Aorta (tissue), 5 donors: Measurements from ENCODE around the gene ARPP21. TPM values are rescaled to one million over a fixed set of nuclear protein-coding genes. Genes with fewer than 3 reads are reported as not detected.
"Not testable (repeated sequence)": the region's sequence is repeated elsewhere in the genome, so short reads cannot be mapped to it uniquely, and the experiment has no call there.

ENCODE experiments used
- ATAC-seq: fragments of 200-7000 bp; cut with Tn5 transposase; one replicate; pipeline ENCODE4 v1.9.1; 2022; ENCODE audit warnings: moderate library complexity; ENCODE audit not compliant: low FRiP score
- DNase-seq, 2 donors: peaks; one replicate each; pipeline ENCODE4 v3.0.0-alpha.2; 2020
- H3K27ac ChIP-seq, 2 donors: one replicate each; pipeline ENCODE4 v1.5.1; 2013; ENCODE audit warnings: low read length in 2 of 2, mild to moderate bottlenecking in 2 of 2, moderate library complexity in 2 of 2, control low read depth in 1 of 2, inconsistent platforms in 1 of 2, low read depth in 1 of 2
- H3K27me3 ChIP-seq, 2 donors: one replicate each; pipeline ENCODE4 v1.6.1; 2013; ENCODE audit warnings: control low read depth in 1 of 2, low read length in 1 of 2, mild to moderate bottlenecking in 1 of 2, moderate library complexity in 1 of 2; ENCODE audit not compliant: insufficient read depth in 2 of 2, control insufficient read depth in 1 of 2
- H3K36me3 ChIP-seq, 2 donors: one replicate each; pipeline ENCODE4 v1.6.1; 2013; ENCODE audit warnings: control low read depth in 1 of 2, low read length in 1 of 2, mild to moderate bottlenecking in 1 of 2; ENCODE audit not compliant: insufficient read depth in 2 of 2, control insufficient read depth in 1 of 2
- H3K4me1 ChIP-seq, 2 donors: one replicate each; pipeline ENCODE4 v1.6.1; 2013; ENCODE audit warnings: low read length in 2 of 2, control low read depth in 1 of 2, mild to moderate bottlenecking in 1 of 2, moderate library complexity in 1 of 2; ENCODE audit not compliant: insufficient read depth in 2 of 2, control insufficient read depth in 1 of 2
- H3K4me3 ChIP-seq, 2 donors: one replicate each; pipeline ENCODE4 v1.5.1; 2013; ENCODE audit warnings: low read length in 2 of 2, control low read depth in 1 of 2, mild to moderate bottlenecking in 1 of 2
- H3K9me3 ChIP-seq: one replicate; pipeline ENCODE4 v1.6.1; 2013; ENCODE audit warnings: mild to moderate bottlenecking, low read length; ENCODE audit not compliant: control insufficient read depth
- WGBS, 2 donors: extraction: QIAGEN DNeasy Blood & Tissue Kit; methylation state at CpG; one replicate each; pipeline ENCODE4 v1.1.7; 2013; 5-methylcytosine and 5-hydroxymethylcytosine counted together
- intact Hi-C, 2 donors: fragments of 100-400 bp; cut with DNase I; formaldehyde crosslinking; loops; one replicate each; pipeline versions ENCODE4 v1.14.2 to v1.15.0; 2022
- polyA plus RNA-seq, 2 donors: library from polyadenylated mRNA; stranded (reverse); fragments of 200-250 nt; gene quantifications; one replicate each; pipeline ENCODE4 v1.2.3, GENCODE V29; 2013
- total RNA-seq, 2 donors: library from RNA; stranded (reverse); fragmentation: NEBNext Ultra II Directional; extraction: Animal tissue kit (Norgen Biotek cat#: 25700); gene quantifications; one replicate each; pipeline ENCODE4 v1.2.1, GENCODE V29; 2021
- donor health status: healthy with polysubstance abuse.
- donor health status: Bipolar disorder and iron deficiency.
- donor health status: DM: no; HTN: no; CAD: no.
- donor health status: DM: no; HTN: no; CAD: no.
- donor health status: DM: yes; HTN: yes; CAD: no.

Gene ARPP21
- total and polyA plus RNA-seq, 4 donors: 1.8 to 9.5 (median 4.9) TPM

GRCh38 chr3:35616346-35616745 is 23.0 kb upstream of the ARPP21 start:
- intact Hi-C loops: no loop called here
- H3K4me3 ChIP-seq: no peak overlapping the region
- H3K27me3 ChIP-seq: no peaks in the 10 kb centered on the region
- no peak for ATAC-seq
- no peaks in the 10 kb centered on the region for H3K9me3 ChIP-seq
- no peak for DNase-seq
- no peaks in the 10 kb centered on the region for H3K36me3 ChIP-seq
- no peak overlapping the region for H3K27ac ChIP-seq
- H3K4me1 ChIP-seq: no peaks in the 10 kb centered on the region
- 58 to 60% methylated on average over 3 of the region's 3 CpGs for WGBS, 2 donors

- Histone ChIP-seq H3K4me3 (no peak overlapping the region), H3K27me3 (no peaks in the 10 kb centered on the region), H3K27ac (no peak overlapping the region), H3K9me3 (no peaks in the 10 kb centered on the region), H3K36me3 (no peaks in the 10 kb centered on the region), H3K4me1 (no peaks in the 10 kb centered on the region)
- ATAC-seq: no peak
- WGBS, 2 donors: 89 to 95% methylated on average over 1 of the region's 1 CpG
- DNase-seq: no peak
- intact Hi-C loops: no loop called here
Observed at GRCh38 chr3:35617370-35617769, 22.0 kb upstream of the ARPP21 start.

GRCh38 chr3:35620238-35620637 is 19.1 kb upstream of the ARPP21 start:
- H3K27ac ChIP-seq, DNase-seq, H3K36me3 ChIP-seq, H3K4me3 ChIP-seq, H3K4me1 ChIP-seq, ATAC-seq, intact Hi-C loops, H3K27me3 ChIP-seq, H3K9me3 ChIP-seq: not testable (repeated sequence)
- WGBS, 2 donors: 92 to 94% methylated on average over 2 of the region's 2 CpGs

- 48 to 62% methylated on average over 2 of the region's 2 CpGs for WGBS, 2 donors
- ATAC-seq: no peak
- no peaks in the 10 kb centered on the region for H3K27me3 ChIP-seq
- H3K9me3 ChIP-seq: no peaks in the 10 kb centered on the region
- no peak overlapping the region for H3K27ac ChIP-seq
- H3K36me3 ChIP-seq: no peaks in the 10 kb centered on the region
- intact Hi-C loops: no loop called here
- no peaks in the 10 kb centered on the region for H3K4me1 ChIP-seq
- no peak overlapping the region for H3K4me3 ChIP-seq
- DNase-seq: no peak
Observed at GRCh38 chr3:35624698-35625097, 14.6 kb upstream of the ARPP21 start.

GRCh38 chr3:35633332-35634124 is 5.8 kb upstream of the ARPP21 start:
- H3K9me3 ChIP-seq: no peaks in the 10 kb centered on the region
- intact Hi-C loops: no loop called here
- no peaks in the 10 kb centered on the region for H3K27me3 ChIP-seq
- no peaks in the 10 kb centered on the region for H3K4me1 ChIP-seq
- H3K4me3 ChIP-seq: no peak overlapping the region
- H3K27ac ChIP-seq: no peak overlapping the region
- ATAC-seq (no peak), DNase-seq (no peak)
- no peaks in the 10 kb centered on the region for H3K36me3 ChIP-seq
- 54 to 57% methylated on average over 4 of the region's 4 CpGs for WGBS, 2 donors

- Histone ChIP-seq H3K4me1 (no peaks in the 10 kb centered on the region), H3K36me3 (no peaks in the 10 kb centered on the region), H3K27me3 (no peaks in the 10 kb centered on the region), H3K27ac (no peak overlapping the region), H3K9me3 (no peaks in the 10 kb centered on the region), H3K4me3 (no peak overlapping the region)
- DNase-seq (no peak), ATAC-seq (no peak)
- intact Hi-C loops: no loop called here
- WGBS, 2 donors: 74 to 79% methylated on average over 3 of the region's 3 CpGs
Observed at GRCh38 chr3:35635407-35635806, 3.9 kb upstream of the ARPP21 start.

- H3K9me3 ChIP-seq: no peaks in the 10 kb centered on the region
- H3K4me1 ChIP-seq: no peaks in the 10 kb centered on the region
- WGBS, 2 donors: 96 to 98% methylated on average over 4 of the region's 4 CpGs
- H3K27me3 ChIP-seq: no peaks in the 10 kb centered on the region
- no peak for DNase-seq
- H3K27ac ChIP-seq: no peak overlapping the region
- intact Hi-C loops: no loop called here
- no peak overlapping the region for H3K4me3 ChIP-seq
- ATAC-seq: no peak
- no peaks in the 10 kb centered on the region for H3K36me3 ChIP-seq
Observed at GRCh38 chr3:35635926-35636683, 3.2 kb upstream of the ARPP21 start.

GRCh38 chr3:35638251-35638979 is 910 bp upstream of the ARPP21 start:
- DNase-seq (no peak), ATAC-seq (no peak)
- no peaks in the 10 kb centered on the region for H3K27me3 ChIP-seq
- intact Hi-C loops: no loop called here
- no peak overlapping the region for H3K4me3 ChIP-seq
- no peak overlapping the region for H3K27ac ChIP-seq
- WGBS, 2 donors: 92 to 93% methylated on average over 15 of the region's 15 CpGs
- no peaks in the 10 kb centered on the region for H3K36me3 ChIP-seq
- no peaks in the 10 kb centered on the region for H3K4me1 ChIP-seq
- no peaks in the 10 kb centered on the region for H3K9me3 ChIP-seq
